VCaP (cell line): Measurements from ENCODE around the gene IGFBP2.

ENCODE experiments used
- H3K27ac ChIP-seq: fragments of 450-650 bp; 2 replicates; pipeline ENCODE4 v1.5.1; 2017
- CTCF ChIP-seq: fragments of 450-650 bp; conservative IDR thresholded peaks from 2 replicates; pipeline ENCODE4 v1.5.1; 2017; ENCODE audit warnings: mild to moderate bottlenecking, moderate library complexity

Gene IGFBP2

GRCh38 chr2:216701544-216701943, 68.3 kb downstream of the IGFBP2 start:
- TF ChIP-seq CTCF, result no peak

GRCh38 chr2:216702756-216703155, 69.5 kb downstream of the IGFBP2 start:
- TF ChIP-seq CTCF, result no peak
- no peak overlapping the region for H3K27ac ChIP-seq

More at GRCh38 chr2:216701544-216701943, 68.3 kb downstream of the IGFBP2 start:
- H3K27ac ChIP-seq, result no peak overlapping the region

- TF ChIP-seq CTCF, result no peak
Observed at GRCh38 chr2:216710551-216711301, 77.5 kb downstream of the IGFBP2 start.

GRCh38 chr2:216711348-216711747, 78.1 kb downstream of the IGFBP2 start:
- no peak for TF ChIP-seq CTCF
- H3K27ac ChIP-seq, result no peak overlapping the region

More at GRCh38 chr2:216710551-216711301, 77.5 kb downstream of the IGFBP2 start:
- H3K27ac ChIP-seq, result no peak overlapping the region

GRCh38 chr2:216713691-216714336, 80.6 kb downstream of the IGFBP2 start:
- TF ChIP-seq CTCF, result no peak
- no peak overlapping the region for H3K27ac ChIP-seq
